KMS-11 (cell line): Measurements from ENCODE around the gene NRXN3.

Source experiments
- H2AFZ ChIP-seq: fragments of 200-600 bp; sonication (generic); 2 replicates; pipeline ENCODE4 v1.6.1; 2016; ENCODE audit warnings: antibody characterized with exemption, mixed run types, low read depth
- H3K27ac ChIP-seq: fragments of 200-600 bp; sonication (generic); 2 replicates; pipeline ENCODE4 v1.6.1; 2016; ENCODE audit warnings: mild to moderate bottlenecking, mixed run types
- H3K27me3 ChIP-seq: fragments of 200-600 bp; sonication (generic); 2 replicates; pipeline ENCODE4 v1.6.1; 2017; ENCODE audit warnings: mild to moderate bottlenecking, low read depth, mixed run types, moderate library complexity; ENCODE audit not compliant: insufficient read depth
- H3K36me3 ChIP-seq: fragments of 200-600 bp; sonication (generic); 2 replicates; pipeline ENCODE4 v1.6.1; 2017; ENCODE audit warnings: mild to moderate bottlenecking, mixed run types; ENCODE audit not compliant: insufficient read depth
- H3K4me1 ChIP-seq: fragments of 200-600 bp; sonication (generic); 2 replicates; pipeline ENCODE4 v1.6.1; 2016; ENCODE audit warnings: mild to moderate bottlenecking, low read depth, mixed run types; ENCODE audit not compliant: poor library complexity, severe bottlenecking
- H3K4me2 ChIP-seq: fragments of 200-600 bp; sonication (generic); 2 replicates; pipeline ENCODE4 v1.7.0; 2016; ENCODE audit warnings: mild to moderate bottlenecking, mixed run types
- H3K4me3 ChIP-seq: fragments of 200-600 bp; sonication (generic); IDR thresholded peaks from 2 replicates; pipeline ENCODE4 v1.6.1; 2017; ENCODE audit warnings: low read depth, low read length, mixed read lengths; ENCODE audit not compliant: insufficient read depth
- H3K79me2 ChIP-seq: fragments of 200-600 bp; sonication (generic); 2 replicates; pipeline ENCODE4 v1.6.1; 2016; ENCODE audit warnings: low read depth, mixed run types; ENCODE audit not compliant: insufficient read depth
- H3K9ac ChIP-seq: fragments of 200-600 bp; sonication (generic); 2 replicates; pipeline ENCODE4 v1.6.1; 2016; ENCODE audit warnings: mild to moderate bottlenecking, mixed run types
- H4K20me1 ChIP-seq: fragments of 200-600 bp; sonication (generic); 2 replicates; pipeline ENCODE4 v1.6.1; 2016; ENCODE audit warnings: mild to moderate bottlenecking, mixed run types; ENCODE audit not compliant: insufficient read depth
- TF ChIP-seq, protein P1 (sequence below): fragments of 200-600 bp; sonication (generic); conservative IDR thresholded peaks from 2 replicates; pipeline ENCODE4 v1.6.1; 2017; ENCODE audit warnings: low read depth, mild to moderate bottlenecking, antibody characterized with exemption, low read length, moderate library complexity, mixed read lengths

NRXN3 gene

GRCh38 chr14:79419571-79420327, 1249.6 kb downstream of the NRXN3 start:
- H3K36me3 ChIP-seq: no peaks in the 10 kb centered on the region
- H3K27me3 ChIP-seq: no peaks in the 10 kb centered on the region
- H3K4me2 ChIP-seq: no peak overlapping the region
- H3K4me1 ChIP-seq: no peaks in the 10 kb centered on the region
- H2AFZ ChIP-seq: no peak overlapping the region
- H3K79me2 ChIP-seq: no peaks in the 10 kb centered on the region
- H3K27ac ChIP-seq: no peak overlapping the region
- TF ChIP-seq, protein P1, sequence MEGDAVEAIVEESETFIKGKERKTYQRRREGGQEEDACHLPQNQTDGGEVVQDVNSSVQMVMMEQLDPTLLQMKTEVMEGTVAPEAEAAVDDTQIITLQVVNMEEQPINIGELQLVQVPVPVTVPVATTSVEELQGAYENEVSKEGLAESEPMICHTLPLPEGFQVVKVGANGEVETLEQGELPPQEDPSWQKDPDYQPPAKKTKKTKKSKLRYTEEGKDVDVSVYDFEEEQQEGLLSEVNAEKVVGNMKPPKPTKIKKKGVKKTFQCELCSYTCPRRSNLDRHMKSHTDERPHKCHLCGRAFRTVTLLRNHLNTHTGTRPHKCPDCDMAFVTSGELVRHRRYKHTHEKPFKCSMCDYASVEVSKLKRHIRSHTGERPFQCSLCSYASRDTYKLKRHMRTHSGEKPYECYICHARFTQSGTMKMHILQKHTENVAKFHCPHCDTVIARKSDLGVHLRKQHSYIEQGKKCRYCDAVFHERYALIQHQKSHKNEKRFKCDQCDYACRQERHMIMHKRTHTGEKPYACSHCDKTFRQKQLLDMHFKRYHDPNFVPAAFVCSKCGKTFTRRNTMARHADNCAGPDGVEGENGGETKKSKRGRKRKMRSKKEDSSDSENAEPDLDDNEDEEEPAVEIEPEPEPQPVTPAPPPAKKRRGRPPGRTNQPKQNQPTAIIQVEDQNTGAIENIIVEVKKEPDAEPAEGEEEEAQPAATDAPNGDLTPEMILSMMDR: no peak
- no peak overlapping the region for H3K4me3 ChIP-seq
- no peaks in the 10 kb centered on the region for H4K20me1 ChIP-seq
- no peak overlapping the region for H3K9ac ChIP-seq

DNA sequence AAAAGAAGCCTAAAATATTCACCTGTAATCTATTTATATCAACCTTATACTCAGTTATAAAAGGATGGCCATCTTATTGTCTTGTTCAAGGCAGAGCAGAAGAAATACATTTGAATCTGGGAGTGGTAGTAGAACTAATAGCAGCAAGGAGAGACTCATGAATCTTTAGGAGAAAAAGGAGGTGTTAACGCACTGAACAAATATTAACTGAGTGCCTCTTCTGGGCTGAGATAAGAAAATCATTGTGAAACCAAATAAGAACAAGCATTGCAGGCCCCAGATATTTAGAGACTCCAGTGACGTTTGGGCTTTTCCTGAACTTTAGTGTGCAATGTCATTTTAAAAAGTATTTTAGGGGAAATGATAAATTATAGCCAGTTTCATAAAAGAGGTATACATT, 1250.6 kb downstream of the NRXN3 start:
- H4K20me1 ChIP-seq: no peaks in the 10 kb centered on the region
- no peaks in the 10 kb centered on the region for H3K79me2 ChIP-seq
- H3K27ac ChIP-seq: no peak overlapping the region
- no peak overlapping the region for H2AFZ ChIP-seq
- H3K4me1 ChIP-seq: no peaks in the 10 kb centered on the region
- H3K27me3 ChIP-seq: no peaks in the 10 kb centered on the region
- TF ChIP-seq, protein P1: no peak
- no peak overlapping the region for H3K4me2 ChIP-seq
- H3K9ac ChIP-seq: no peak overlapping the region
- H3K36me3 ChIP-seq: no peaks in the 10 kb centered on the region
- H3K4me3 ChIP-seq: no peak overlapping the region

GRCh38 chr14:79421811-79422210, 1251.6 kb downstream of the NRXN3 start:
- H4K20me1 ChIP-seq: no peaks in the 10 kb centered on the region
- H3K9ac ChIP-seq: no peak overlapping the region
- H2AFZ ChIP-seq: no peak overlapping the region
- H3K4me3 ChIP-seq: no peak overlapping the region
- TF ChIP-seq, protein P1: no peak
- no peaks in the 10 kb centered on the region for H3K27me3 ChIP-seq
- H3K36me3 ChIP-seq: no peaks in the 10 kb centered on the region
- no peaks in the 10 kb centered on the region for H3K4me1 ChIP-seq
- H3K27ac ChIP-seq: no peak overlapping the region
- H3K79me2 ChIP-seq: no peaks in the 10 kb centered on the region
- H3K4me2 ChIP-seq: no peak overlapping the region

DNA sequence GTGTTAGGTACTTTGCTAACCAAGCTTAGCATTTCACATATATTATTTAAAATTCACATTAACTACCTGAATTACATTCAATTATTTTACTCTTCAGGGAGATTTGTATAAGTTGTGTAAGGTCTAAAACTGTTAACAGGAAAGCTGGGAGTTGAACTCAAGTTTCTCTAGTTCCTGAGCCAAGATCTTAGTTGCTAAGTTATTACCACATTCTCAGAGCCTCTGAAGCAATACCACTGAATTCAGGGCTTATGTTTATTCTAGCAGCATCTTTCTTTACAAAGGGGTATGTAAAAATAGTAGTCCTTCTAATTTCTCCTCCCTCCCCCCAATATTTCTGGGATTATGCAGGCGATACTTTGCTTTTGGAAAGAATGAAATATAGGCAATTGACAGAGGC, 1254.3 kb downstream of the NRXN3 start:
- Histone ChIP-seq H3K79me2 (no peaks in the 10 kb centered on the region), H3K4me1 (no peaks in the 10 kb centered on the region), H3K27me3 (no peaks in the 10 kb centered on the region), H4K20me1 (no peaks in the 10 kb centered on the region), H3K27ac (no peak overlapping the region), H3K9ac (no peak overlapping the region), H3K4me2 (no peak overlapping the region), H3K36me3 (no peaks in the 10 kb centered on the region), H3K4me3 (no peak overlapping the region), H2AFZ (no peak overlapping the region)
- TF ChIP-seq, protein P1: no peak
